B cell (primary cell): ENCODE results near the gene ZBTB5. TPM values are rescaled to one million over a fixed set of nuclear protein-coding genes. Genes with fewer than 3 reads are reported as not detected.

Experiments
- ATAC-seq: fragments of 200-7000 bp; cut with Tn5 transposase; one replicate; pipeline ENCODE4 v1.10.0; 2021; ENCODE audit warnings: low read depth, mild to moderate bottlenecking, moderate number of reproducible peaks, moderate library complexity
- CTCF ChIA-PET: fragments of 350-600 bp; sonication (Branson Sonifier 250); formaldehyde crosslinking; loops from one replicate; lab custom pipeline; 2021; ENCODE audit warnings: antibody characterized with exemption, inconsistent platforms; lab: Charles Lee
- POLR2A ChIA-PET: fragments of 350-600 bp; sonication (Branson Sonifier 250); formaldehyde crosslinking; loops from one replicate; lab custom pipeline; 2021; ENCODE audit warnings: antibody characterized with exemption; lab: Charles Lee
- DNase-seq: peaks from one replicate; pipeline ENCODE4 v3.0.0; 2013
- H2AFZ ChIP-seq: 2 replicates; pipeline ENCODE4 v1.6.1; 2012; ENCODE audit warnings: mild to moderate bottlenecking, low read depth, low read length; ENCODE audit not compliant: insufficient read depth, poor library complexity, severe bottlenecking
- H3K27ac ChIP-seq, 2 donors: 1 replicate in 1 of 2; 2 replicates in 1 of 2; pipeline ENCODE4 v1.5.1; 2012 to 2013; ENCODE audit warnings: low read length in 2 of 2, mild to moderate bottlenecking in 2 of 2, moderate library complexity in 1 of 2
- H3K27me3 ChIP-seq, 4 experiments: fragments of 200-600 bp in 1 of 4; sonication (generic) in 1 of 4; replicated peaks in 1 of 4; 1 replicate in 2 of 4; 2 replicates in 2 of 4; pipeline versions ENCODE4 v1.6.1 to v1.7.0; 2013 to 2016; ENCODE audit warnings: low read length in 3 of 4, mild to moderate bottlenecking in 2 of 4, mixed read lengths in 1 of 4, moderate library complexity in 1 of 4; ENCODE audit not compliant: insufficient read depth in 4 of 4, control insufficient read depth in 3 of 4; ENCODE audit errors: control extremely low read depth in 1 of 4
- H3K36me3 ChIP-seq, 2 experiments: replicated peaks in 1 of 2; 1 replicate in 1 of 2; 2 replicates in 1 of 2; pipeline versions ENCODE4 v1.6.1 to v1.7.1; 2013; ENCODE audit warnings: low read length in 1 of 2; ENCODE audit not compliant: insufficient read depth in 2 of 2, control insufficient read depth in 1 of 2; ENCODE audit errors: control extremely low read depth in 1 of 2, extremely low read depth in 1 of 2
- H3K4me1 ChIP-seq, 2 donors: fragments of 200-600 bp in 1 of 2; sonication (generic) in 1 of 2; 1 replicate in 1 of 2; 2 replicates in 1 of 2; pipeline versions ENCODE4 v1.5.1 to v1.6.1; 2013 to 2017; ENCODE audit warnings: low read length in 2 of 2; ENCODE audit not compliant: control insufficient read depth in 2 of 2, insufficient read depth in 2 of 2
- H3K4me2 ChIP-seq: replicated peaks from 2 replicates; pipeline ENCODE3; 2012; ENCODE audit warnings: mild to moderate bottlenecking, low read depth, low read length; ENCODE audit not compliant: poor library complexity, severe bottlenecking
- H3K4me3 ChIP-seq, 5 experiments: fragments of 200-600 bp in 1 of 5; sonication (generic) in 1 of 5; 1 replicate in 3 of 5; 2 replicates in 2 of 5; pipeline versions ENCODE4 v1.5.1 to v1.7.0; 2011 to 2016; ENCODE audit warnings: low read length in 4 of 5, mild to moderate bottlenecking in 4 of 5, low read depth in 2 of 5, control low read depth in 1 of 5, moderate library complexity in 1 of 5; ENCODE audit not compliant: insufficient read depth in 1 of 5; ENCODE audit errors: control extremely low read depth in 1 of 5, extremely low read depth in 1 of 5
- H3K79me2 ChIP-seq: fragments of 200-600 bp; sonication (generic); one replicate; pipeline ENCODE4 v1.6.0; 2016; ENCODE audit warnings: low read length; ENCODE audit not compliant: control insufficient read depth, insufficient read depth
- H3K9ac ChIP-seq: fragments of 200-600 bp; sonication (generic); 2 replicates; pipeline ENCODE4 v1.6.1; 2017; ENCODE audit warnings: mild to moderate bottlenecking, low read length, moderate library complexity
- H3K9me3 ChIP-seq, 3 donors: one replicate each; pipeline versions ENCODE4 v1.6.1 to v1.7.1; 2013; ENCODE audit warnings: low read length in 2 of 3; ENCODE audit not compliant: control insufficient read depth in 2 of 3, insufficient read depth in 1 of 3; ENCODE audit errors: control extremely low read depth in 1 of 3
- H4K20me1 ChIP-seq: 2 replicates; pipeline ENCODE4 v1.6.0; 2012; ENCODE audit warnings: mild to moderate bottlenecking, low read length; ENCODE audit not compliant: insufficient read depth, control insufficient read depth, poor library complexity, severe bottlenecking
- H3K27ac Mint-ChIP-seq: one replicate; pipeline ENCODE4 v1.8.0; 2021; ENCODE audit warnings: mixed read lengths
- H3K27me3 Mint-ChIP-seq: one replicate; pipeline ENCODE4 v1.8.0; 2021; ENCODE audit warnings: mixed read lengths
- H3K4me1 Mint-ChIP-seq: one replicate; pipeline ENCODE4 v1.8.0; 2021; ENCODE audit warnings: mixed read lengths
- H3K4me3 Mint-ChIP-seq: one replicate; pipeline ENCODE4 v1.8.0; 2021; ENCODE audit warnings: mixed read lengths
- H3K9me3 Mint-ChIP-seq: one replicate; pipeline ENCODE4 v1.8.0; 2022; ENCODE audit warnings: mixed read lengths; ENCODE audit not compliant: insufficient read depth
- CTCF ChIP-seq: fragments of 200-600 bp; IDR thresholded peaks from one replicate; pipeline ENCODE4 v1.8.0; 2022; ENCODE audit warnings: antibody characterized with exemption, mild to moderate bottlenecking
- EZH2 ChIP-seq: IDR thresholded peaks from 2 replicates; pipeline ENCODE4 v1.6.1; 2012; ENCODE audit warnings: borderline replicate concordance, low read depth, mild to moderate bottlenecking, moderate library complexity, low read length; ENCODE audit not compliant: insufficient read depth, poor library complexity, severe bottlenecking
- WGBS: methylation state at CpG from one replicate; pipeline ENCODE4 v1.1.5; 2013; ENCODE audit warnings: missing lambda C conversion rate; ENCODE audit not compliant: insufficient coverage; 5-methylcytosine and 5-hydroxymethylcytosine counted together
- intact Hi-C: fragments of 100-400 bp; cut with micrococcal nuclease; formaldehyde crosslinking; loops from one replicate; pipeline ENCODE4 v1.10.0; 2022
- polyA plus RNA-seq: library from polyadenylated mRNA; depleted of rRNA; stranded (reverse); fragments of >200 nt; gene quantifications from 2 replicates; pipeline ENCODE4 v1.2.3, GENCODE V29; 2012
- total RNA-seq, 2 donors: library from RNA; stranded (reverse); fragments of 120-200 nt in 1 of 2; gene quantifications; 1 replicate in 1 of 2; 2 replicates in 1 of 2; pipeline versions ENCODE4 v1.2.3 to v1.2.4, GENCODE V29; 2013 to 2022

The ZBTB5 gene
- total and polyA plus RNA-seq, 2 donors (not counting 1 experiment from before 2014, with no cell fraction given): 12.8 to 27.6 TPM

- POLR2A ChIA-PET: interaction anchor here (0.6 kb wide), 1 partner anchor 59 kb away, joined by 3 read pairs; no protein-coding TSS in a partner anchor
- CTCF ChIA-PET: interaction anchor here (1.5 kb wide), 2 partner anchors 9 kb away, joined by 3 to 7 read pairs; no protein-coding TSS in a partner anchor
- DNase-seq: no peak
- no peak overlapping the region for H3K4me3 Mint-ChIP-seq
- Histone ChIP-seq H2AFZ (no peak overlapping the region), H3K9ac (no peak overlapping the region), H3K4me1 (no peaks in the 10 kb centered on the region), H3K4me3 (no peak overlapping the region), H3K27ac (no peak overlapping the region), H3K4me2 (no peak overlapping the region), H3K27me3 (no peaks in the 10 kb centered on the region), H4K20me1 (no peaks in the 10 kb centered on the region), H3K9me3 (no peaks in the 10 kb centered on the region), H3K79me2 (no peaks in the 10 kb centered on the region), H3K36me3 (peaks cover 21 to 81% of the 10 kb centered on the region in 2 experiments)
- intact Hi-C loops: no loop called here
- TF ChIP-seq EZH2 (no peak), CTCF (no peak)
- 89% methylated on average over 4 of the region's 4 CpGs for WGBS
- H3K9me3 Mint-ChIP-seq: no peaks in the 10 kb centered on the region
- no peak overlapping the region for H3K27ac Mint-ChIP-seq
- no peak for ATAC-seq
- no peaks in the 10 kb centered on the region for H3K4me1 Mint-ChIP-seq
- no peaks in the 10 kb centered on the region for H3K27me3 Mint-ChIP-seq
Measured at GRCh38 chr9:37496020-37496419, 30.8 kb upstream of the ZBTB5 start.

GRCh38 chr9:37495571-37495970 lies 30.3 kb upstream of the ZBTB5 start:
- ChIA-PET CTCF (interaction anchor here (1.5 kb wide), 2 partner anchors 9 kb away, joined by 3 to 7 read pairs; no protein-coding TSS in a partner anchor), POLR2A (no interaction called here)
- H3K4me1 Mint-ChIP-seq: no peaks in the 10 kb centered on the region
- H4K20me1 ChIP-seq: no peaks in the 10 kb centered on the region
- no peak overlapping the region for H3K27ac Mint-ChIP-seq
- H3K9ac ChIP-seq: no peak overlapping the region
- no peaks in the 10 kb centered on the region for H3K9me3 Mint-ChIP-seq
- no peak overlapping the region for H3K27ac ChIP-seq
- no peak overlapping the region for H2AFZ ChIP-seq
- no peak overlapping the region for H3K4me2 ChIP-seq
- intact Hi-C loops: no loop called here
- WGBS: 97% methylated on average over 5 of the region's 5 CpGs
- TF ChIP-seq CTCF (no peak), EZH2 (no peak)
- peaks cover 21 to 77% of the 10 kb centered on the region in 2 experiments for H3K36me3 ChIP-seq
- DNase-seq (no peak), ATAC-seq (no peak)
- no peaks in the 10 kb centered on the region for H3K27me3 Mint-ChIP-seq
- no peaks in the 10 kb centered on the region for H3K79me2 ChIP-seq
- H3K27me3 ChIP-seq: no peaks in the 10 kb centered on the region
- H3K4me1 ChIP-seq: no peaks in the 10 kb centered on the region
- H3K4me3 ChIP-seq: no peak overlapping the region
- no peaks in the 10 kb centered on the region for H3K9me3 ChIP-seq
- no peak overlapping the region for H3K4me3 Mint-ChIP-seq
